GM18870 (cell line): ENCODE measurements around the gene GCLC.
"Not testable (repeated sequence)": the region's sequence is repeated elsewhere in the genome, so short reads cannot be mapped to it uniquely, and the experiment has no call there.

Source experiments
- ATAC-seq: cut with Tn5 transposase; IDR thresholded peaks from one replicate; pipeline ENCODE4 v1.9.1; 2021; ENCODE audit warnings: moderate library complexity; ENCODE audit not compliant: unreplicated experiment

The GCLC gene

GRCh38 chr6:53544470-53545308 lies at the start of gene GCLC:
TSS of gene GCLC (minus strand) at chr6:53545101. CDS start at chr6:53544645, 456 bp downstream.
- peak; percentile 62 for ATAC-seq

DNA sequence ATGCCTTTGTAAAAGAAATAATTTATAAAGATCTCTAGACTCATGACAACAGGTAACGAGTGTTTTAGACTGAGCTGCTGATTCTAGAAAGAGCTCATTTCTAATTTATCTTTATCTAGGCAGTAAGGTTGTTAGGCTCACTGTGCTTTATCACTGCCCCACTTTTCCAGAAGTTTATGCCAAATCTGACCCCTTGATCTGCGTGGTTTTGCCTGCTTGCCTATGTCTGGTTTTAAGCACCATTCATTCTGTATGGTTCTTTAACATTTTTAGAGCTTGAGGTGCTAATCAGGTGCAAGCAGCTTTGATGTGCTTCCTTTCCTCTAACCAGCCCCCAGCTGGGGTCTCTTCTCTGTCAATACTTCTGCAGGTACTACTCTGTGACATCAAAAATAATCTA lies 49.7 kb upstream of the GCLC start:
- no peak for ATAC-seq

DNA sequence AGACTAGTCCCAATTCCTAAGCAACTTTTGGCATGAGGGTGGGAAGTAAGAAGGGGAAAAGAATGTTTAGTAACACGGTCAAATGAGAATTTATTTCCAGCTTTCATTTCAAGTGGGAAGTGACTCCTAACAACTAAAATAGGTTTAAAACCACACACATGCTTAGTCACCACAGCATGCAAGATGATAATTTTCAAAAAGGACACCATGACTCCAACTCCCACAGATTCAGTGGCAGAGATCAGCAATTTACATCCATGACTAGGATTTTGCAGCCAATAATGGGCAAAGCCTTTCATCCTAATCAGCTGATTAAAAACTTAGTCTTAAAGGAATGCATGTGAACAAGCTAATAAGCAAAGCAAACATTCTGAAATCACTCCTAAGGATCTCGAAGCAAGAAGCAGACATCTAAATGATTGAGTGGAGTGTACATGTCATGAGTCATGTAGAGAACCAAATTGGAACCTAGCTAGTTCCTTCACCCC lies 48.1 kb upstream of the GCLC start:
- no peak for ATAC-seq

DNA sequence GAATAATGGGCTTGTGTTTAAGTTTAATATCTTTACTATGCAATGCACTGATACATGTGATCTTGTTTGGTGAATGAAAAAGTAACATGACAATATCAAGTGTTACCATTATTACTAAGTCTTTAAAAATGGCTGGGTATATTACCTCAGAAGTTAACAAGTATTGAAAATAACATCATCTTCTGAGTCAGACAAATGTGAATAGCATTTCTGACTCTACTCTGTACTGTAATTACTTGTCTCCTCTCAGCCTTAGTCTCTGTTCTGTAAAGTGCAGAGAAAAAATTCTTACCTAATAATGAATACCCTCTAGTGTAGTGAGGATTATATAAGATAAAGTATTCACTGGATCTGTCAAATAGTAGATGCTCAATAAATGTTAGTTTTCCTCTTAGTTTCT lies 47.0 kb upstream of the GCLC start:
- ATAC-seq: no peak

- no peak for ATAC-seq
These were observed 44.1 kb upstream of the GCLC start for GRCh38 chr6:53588816-53589509.

DNA sequence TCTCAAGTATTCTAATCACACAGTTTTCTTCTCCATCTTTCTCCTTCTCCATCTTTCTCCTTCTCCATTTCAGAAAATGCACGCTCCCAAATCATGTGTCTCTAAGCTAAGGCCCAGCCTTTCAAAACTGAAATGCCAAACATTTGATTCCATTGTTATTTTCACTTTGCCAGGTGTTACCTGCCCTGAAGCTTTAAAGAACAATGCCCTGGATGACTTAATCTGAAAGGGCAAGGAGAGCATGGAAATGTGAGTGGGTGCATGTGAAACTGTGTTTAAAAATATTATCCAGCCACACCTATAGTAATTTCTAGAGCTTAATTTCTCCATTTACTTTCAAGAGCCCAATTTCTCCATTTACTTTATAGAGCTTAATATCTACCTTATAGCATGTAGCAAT lies 42.4 kb upstream of the GCLC start:
- ATAC-seq: no peak

DNA sequence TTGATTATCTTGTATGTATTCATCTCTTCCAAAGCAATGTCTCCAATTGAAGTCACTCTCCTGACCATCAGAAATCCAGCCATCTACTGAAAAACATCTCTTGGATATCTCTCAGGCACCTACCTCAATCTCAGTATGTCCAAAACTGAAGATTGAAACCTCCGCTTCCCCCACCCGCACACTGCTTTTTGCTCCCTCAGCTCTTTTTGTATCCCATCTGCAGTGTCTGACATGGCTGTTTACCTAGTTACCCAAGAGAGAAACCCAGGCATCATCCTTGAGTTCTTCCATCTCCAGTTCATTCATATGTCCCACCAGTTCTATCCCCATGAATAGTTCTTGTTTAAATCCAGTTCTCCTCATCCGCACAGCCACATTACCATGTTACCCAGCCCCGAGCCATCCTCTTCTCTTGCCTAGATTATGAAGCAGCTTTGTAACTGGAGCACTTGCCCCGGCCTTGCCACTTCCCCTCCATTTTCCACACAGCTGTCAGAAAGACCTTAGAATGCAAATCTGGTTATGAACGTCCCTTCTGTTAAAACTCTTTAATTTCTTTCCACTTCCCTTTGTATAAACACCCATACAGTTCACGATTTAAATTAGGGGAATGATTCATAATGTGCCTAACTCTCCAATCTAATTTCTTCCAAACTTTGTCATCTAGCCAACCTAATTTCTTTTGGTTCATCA lies 40.5 kb upstream of the GCLC start:
- no peak for ATAC-seq

DNA sequence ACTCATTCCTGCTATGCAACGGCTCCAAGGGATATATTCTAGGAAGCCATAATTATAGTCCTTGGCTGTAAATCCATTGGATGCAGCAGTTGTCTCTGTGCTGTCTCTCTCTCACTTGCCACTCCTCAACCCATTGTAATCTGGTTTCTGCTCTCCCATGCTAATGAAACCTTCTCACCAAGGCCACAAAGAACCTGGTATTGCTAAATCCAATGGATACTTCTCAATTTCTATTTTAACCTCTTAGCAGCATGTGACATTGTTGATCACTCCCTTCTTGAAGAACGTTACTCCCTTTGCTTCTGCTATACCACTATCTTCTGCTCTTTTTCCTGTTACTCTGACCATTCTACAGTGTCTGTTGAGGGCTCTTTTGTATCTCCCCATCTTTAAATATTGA lies 39.8 kb upstream of the GCLC start:
- ATAC-seq: no peak

- ATAC-seq: no peak
These were observed 38.5 kb upstream of the GCLC start for GRCh38 chr6:53583451-53583850.

DNA sequence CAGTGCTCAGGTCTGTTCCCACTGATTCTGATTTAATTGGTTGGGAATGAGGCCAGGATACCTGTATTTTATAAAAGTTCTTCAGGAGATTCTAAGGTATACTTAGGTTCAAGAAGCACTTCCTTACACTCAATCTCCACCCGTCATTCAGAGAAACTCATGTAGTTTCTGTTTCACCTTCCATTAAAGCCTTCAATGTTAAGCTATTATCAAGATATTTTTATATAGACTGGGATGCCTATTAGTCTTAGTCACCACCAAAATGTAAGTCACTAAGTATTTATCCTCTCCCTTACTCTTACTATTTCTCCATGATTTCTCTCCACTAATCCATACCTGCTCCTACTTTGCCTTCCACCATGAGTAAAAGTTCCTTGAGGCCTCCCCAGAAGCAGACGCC lies 38.1 kb upstream of the GCLC start:
- ATAC-seq: no peak

GRCh38 chr6:53581856-53582255 lies 37.0 kb upstream of the GCLC start:
- ATAC-seq: no peak

- ATAC-seq: no peak
These were observed 36.4 kb upstream of the GCLC start for GRCh38 chr6:53581173-53581773.

GRCh38 chr6:53579338-53579737 lies 34.4 kb upstream of the GCLC start:
- ATAC-seq: no peak

GRCh38 chr6:53578371-53578770 lies 33.5 kb upstream of the GCLC start:
- ATAC-seq: no peak

GRCh38 chr6:53573299-53573698 lies 28.4 kb upstream of the GCLC start:
- no peak for ATAC-seq

DNA sequence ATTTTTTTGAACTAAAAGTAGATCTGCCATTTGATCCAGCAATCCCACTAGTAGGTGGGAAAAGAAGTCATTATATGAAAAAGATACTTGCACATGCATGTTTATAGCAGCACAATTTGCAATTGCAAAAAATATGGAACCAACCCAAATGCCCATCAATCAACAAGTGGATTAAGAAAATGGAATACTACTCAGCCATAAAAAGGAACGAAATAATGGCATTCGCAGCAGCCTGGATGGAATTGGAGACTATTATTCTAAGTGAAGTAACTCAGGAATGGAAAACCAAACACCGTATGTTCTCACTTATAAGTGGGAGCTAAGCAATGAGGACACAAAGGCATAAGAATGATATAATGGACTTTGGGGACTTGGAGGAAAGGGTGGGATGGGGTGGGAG lies 27.5 kb upstream of the GCLC start:
- not testable (repeated sequence) for ATAC-seq

- ATAC-seq: no peak
These were observed 24.1 kb upstream of the GCLC start for GRCh38 chr6:53568776-53569616.

- no peak for ATAC-seq
These were observed 22.8 kb upstream of the GCLC start for GRCh38 chr6:53567701-53568100.

GRCh38 chr6:53566755-53567154 lies 21.9 kb upstream of the GCLC start:
- no peak for ATAC-seq

DNA sequence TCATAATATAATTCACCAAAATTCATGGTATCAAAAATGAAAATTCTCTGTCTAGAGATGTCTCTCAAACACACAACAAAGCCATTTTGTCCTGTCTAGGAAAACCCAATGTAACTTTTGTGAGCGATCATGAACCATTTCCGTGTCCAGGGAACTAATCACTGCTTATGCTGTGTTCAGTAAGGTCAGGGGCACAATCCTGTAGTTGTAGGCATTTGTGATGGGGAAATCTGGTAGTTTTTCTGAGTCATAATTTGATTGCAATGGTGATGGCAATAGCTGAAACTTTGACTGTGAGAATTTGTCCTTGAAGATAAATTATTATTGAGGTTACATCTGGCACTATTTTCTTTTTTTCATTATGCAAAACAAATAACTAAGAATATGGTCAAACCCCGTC lies 21.0 kb upstream of the GCLC start:
- no peak for ATAC-seq
